Sigmoid colon (tissue), 4 donors: ENCODE data around the gene VEPH1.

Experiments
- POLR2A ChIP-seq, 2 donors: fragments of 450-650 bp; IDR thresholded peaks; one replicate each; pipeline ENCODE4 v1.6.1; 2016; ENCODE audit warnings: antibody characterized with exemption in 2 of 2, mild to moderate bottlenecking in 2 of 2, moderate library complexity in 2 of 2
- POLR2AphosphoS5 ChIP-seq, 4 donors: sonication (generic); formaldehyde crosslinking; IDR thresholded peaks; one replicate each; pipeline ENCODE4 v1.6.1; 2017; ENCODE audit warnings: antibody characterized with exemption in 4 of 4
- TF ChIP-seq, protein P1 (sequence below), 4 experiments: fragments of 450-650 bp in 3 of 4; fragments of 200-600 bp in 1 of 4; IDR thresholded peaks; one replicate each; pipeline ENCODE4 v1.5.1; 2016 to 2019; ENCODE audit warnings: antibody characterized with exemption in 4 of 4, mild to moderate bottlenecking in 3 of 4, moderate library complexity in 2 of 4

DNA sequence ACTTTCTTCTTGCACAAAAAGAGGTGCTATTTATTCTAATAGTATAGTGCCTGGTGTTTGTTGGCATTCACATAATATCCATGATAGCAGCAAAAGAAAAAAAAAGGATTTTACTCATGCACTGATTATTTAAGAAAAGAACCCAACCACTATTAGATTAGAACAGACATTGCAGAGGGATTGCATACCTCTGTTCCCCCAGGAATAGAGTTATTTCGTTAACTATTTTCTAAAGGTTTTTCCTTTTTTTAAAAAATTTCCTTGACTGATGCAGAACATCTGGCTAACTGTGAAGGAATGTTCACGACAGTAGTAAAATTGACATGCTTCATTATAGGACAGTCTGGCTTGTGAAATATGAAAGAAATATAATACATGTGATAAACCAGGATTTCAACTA, 203.1 kb downstream of the VEPH1 start:
- TF ChIP-seq POLR2AphosphoS5 (IDR thresholded peaks at IDR 0.05) (no peak), POLR2A (IDR thresholded peaks at IDR 0.05) (no peak)
- TF ChIP-seq, protein P1, sequence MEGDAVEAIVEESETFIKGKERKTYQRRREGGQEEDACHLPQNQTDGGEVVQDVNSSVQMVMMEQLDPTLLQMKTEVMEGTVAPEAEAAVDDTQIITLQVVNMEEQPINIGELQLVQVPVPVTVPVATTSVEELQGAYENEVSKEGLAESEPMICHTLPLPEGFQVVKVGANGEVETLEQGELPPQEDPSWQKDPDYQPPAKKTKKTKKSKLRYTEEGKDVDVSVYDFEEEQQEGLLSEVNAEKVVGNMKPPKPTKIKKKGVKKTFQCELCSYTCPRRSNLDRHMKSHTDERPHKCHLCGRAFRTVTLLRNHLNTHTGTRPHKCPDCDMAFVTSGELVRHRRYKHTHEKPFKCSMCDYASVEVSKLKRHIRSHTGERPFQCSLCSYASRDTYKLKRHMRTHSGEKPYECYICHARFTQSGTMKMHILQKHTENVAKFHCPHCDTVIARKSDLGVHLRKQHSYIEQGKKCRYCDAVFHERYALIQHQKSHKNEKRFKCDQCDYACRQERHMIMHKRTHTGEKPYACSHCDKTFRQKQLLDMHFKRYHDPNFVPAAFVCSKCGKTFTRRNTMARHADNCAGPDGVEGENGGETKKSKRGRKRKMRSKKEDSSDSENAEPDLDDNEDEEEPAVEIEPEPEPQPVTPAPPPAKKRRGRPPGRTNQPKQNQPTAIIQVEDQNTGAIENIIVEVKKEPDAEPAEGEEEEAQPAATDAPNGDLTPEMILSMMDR (IDR thresholded peaks at IDR 0.05), result no peak
